DMS114 treated with DMSO at 0.1 percent for 48 hours (cell line): Measurements from ENCODE around the gene PLA2G12B.

Experiments
- DNase-seq: peaks from one replicate; lab custom pipeline; 2025; ENCODE audit not compliant: unreplicated experiment; lab: John Stamatoyannopoulos, UW

Gene PLA2G12B

DNA sequence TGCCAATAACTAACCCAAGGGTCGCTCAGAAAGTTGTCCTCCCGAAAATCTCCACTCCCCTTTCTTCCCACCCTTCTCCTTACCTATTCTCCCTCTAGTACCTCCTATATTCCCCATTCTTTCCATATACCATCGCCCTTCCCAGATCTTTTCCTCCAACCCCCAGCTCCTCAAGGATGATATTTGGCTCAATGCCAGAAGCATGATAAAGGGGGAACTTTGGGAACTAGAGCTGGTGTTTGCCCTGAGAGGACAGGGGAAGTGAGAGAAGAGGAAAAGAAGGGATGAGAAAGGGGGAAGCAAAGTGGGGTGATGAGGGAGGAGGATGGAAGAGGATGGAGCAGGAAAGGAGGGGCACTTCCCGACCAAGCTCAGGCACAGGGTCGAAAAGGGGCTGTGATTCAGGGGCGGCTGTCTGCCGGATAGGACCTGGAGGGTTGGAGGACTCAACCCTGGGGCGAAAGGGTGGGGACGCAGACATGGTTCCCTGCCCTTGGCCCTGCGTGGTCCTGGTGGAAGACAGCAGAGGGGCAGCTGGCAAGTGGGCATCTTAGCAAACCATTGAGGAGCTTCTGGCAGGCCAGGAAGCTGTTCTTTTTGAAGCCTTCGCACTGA lies 59.3 kb downstream of the PLA2G12B start:
- no peak for DNase-seq

DNA sequence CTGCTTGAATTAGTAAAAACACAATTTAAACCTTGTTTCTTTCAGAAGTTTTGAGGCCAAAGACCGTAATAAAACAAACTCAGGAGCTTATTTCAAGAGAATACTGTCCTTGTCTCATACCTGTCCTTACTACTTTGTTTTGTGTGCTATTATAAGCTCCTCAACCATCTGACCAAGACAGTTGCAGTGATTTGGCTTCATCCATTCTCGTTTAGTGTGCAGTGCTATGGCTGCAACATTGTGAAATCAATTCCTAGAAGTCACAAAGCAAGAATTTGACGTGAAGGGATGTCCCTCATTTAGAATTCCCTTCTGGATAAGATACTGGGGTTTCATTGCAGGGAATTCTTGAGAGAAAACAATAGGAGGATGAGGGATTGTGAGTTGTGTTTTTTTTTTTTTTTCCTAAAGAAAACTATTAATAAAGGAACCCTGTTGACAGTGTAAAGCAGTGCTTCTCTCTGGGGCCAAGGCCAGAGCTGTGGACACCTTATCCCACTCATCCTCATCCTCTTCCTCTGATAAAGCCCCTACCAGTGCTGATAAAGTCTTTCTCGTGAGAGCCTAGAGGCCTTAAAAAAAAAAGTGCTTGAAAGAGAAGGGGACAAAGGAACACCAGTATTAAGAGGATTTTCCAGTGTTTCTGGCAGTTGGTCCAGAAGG lies 61.3 kb downstream of the PLA2G12B start, which contains the start of gene OIT3:
Gene OIT3 (plus strand): TSS at position 604 of the 663 bp plus-strand sequence. CDS start 60 bp downstream, outside the sequence.
- no peak for DNase-seq

DNA sequence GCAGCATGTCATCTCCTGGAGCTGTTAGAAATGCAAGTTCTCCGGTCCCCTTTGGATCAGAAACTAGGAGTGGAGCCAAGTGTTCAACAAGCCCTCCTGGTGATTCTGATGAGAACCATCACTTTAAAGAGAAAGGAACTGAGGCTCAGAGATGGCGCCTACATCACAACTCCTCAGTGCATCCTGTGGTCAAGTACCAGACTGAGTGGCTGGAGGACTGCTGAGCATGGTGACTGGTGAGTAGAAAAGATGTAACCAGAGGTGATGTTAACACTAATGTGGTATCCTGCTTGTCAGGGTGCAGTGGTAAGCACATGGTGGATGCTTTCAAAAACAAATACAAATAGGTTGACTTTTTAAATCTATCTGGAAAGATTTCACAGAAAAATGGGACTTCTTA lies 64.5 kb downstream of the PLA2G12B start:
- DNase-seq = no peak

DNA sequence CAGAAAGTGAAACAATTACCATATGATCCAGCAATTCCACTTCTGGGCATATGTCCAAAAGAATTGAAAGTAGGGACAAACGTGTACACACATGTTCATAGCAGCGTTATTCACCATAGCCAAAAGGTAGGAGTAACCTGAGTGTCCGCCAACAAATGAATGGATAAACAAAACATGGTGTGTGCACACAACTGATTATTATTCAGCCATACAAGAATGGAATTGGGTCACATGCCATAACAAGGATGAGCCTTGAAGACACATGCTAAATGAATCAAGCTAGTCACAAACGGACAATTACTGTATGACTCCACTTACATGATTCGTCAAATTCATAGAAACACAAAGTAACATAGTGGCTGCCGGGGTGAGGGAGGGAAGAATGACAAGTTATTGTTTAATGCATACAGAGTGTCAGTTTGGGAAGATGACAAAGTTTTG lies 65.2 kb downstream of the PLA2G12B start:
- DNase-seq = no peak

DNA sequence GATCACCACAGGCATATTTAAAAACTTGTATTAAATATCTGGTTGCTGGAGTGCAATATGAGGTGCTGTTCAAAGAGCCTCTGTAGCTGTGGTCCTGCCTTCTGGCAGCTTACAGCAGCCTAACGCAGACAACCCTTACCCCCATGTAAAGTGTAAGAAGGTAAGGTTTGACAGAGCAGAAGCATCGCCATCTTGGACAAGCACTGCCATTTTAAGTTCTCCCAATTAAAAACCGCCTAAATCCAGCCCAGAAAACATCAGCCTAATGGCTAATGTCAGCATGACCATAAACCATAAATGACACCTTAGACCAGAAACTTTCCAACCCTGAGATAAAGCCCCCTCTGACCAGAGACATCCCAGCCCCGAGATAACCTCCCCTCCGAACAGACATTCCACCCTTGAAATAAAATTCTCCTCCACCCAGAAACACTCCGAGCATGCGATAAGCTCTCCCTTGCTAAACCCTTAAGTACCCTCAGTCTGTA lies 66.4 kb downstream of the PLA2G12B start:
- no peak for DNase-seq

DNA sequence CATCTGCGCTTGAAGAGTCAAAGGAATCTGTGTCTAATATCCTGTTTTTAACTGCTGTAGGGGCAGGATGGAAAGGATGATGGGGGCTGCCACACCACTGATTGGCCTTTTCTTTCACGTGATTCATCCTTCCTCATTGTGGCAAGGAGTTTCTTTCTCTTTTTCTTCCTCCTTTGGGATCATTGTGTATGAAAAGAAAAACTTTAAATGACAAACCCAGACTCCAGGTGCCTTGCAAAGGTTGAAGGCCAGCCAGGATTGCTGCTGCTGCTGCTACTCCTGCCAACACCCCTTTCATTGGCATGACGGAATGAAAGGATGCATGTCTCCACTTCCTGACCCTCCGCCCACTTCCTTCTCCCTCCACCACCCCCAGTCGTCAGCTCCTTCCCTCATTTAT lies 67.6 kb downstream of the PLA2G12B start:
- no peak for DNase-seq

DNA sequence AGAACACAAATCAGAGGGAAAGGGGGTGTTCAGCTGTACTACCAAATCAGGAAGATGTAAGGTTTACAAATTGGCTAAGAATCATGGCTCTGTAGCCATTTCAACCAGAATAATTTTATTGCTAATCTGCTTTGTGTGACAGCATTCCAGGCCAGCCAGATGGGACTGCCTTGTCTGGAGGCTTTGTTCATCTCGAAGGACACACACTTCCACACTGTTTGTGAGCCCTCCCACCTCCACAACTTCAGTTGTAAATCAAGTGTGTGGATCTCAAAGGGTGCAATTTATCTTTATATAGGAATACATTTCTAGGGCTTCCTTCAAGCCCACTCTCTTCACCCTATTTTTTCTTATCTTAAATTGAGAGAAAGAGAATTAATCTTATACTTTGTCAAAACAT lies 68.0 kb downstream of the PLA2G12B start:
- DNase-seq = no peak

DNA sequence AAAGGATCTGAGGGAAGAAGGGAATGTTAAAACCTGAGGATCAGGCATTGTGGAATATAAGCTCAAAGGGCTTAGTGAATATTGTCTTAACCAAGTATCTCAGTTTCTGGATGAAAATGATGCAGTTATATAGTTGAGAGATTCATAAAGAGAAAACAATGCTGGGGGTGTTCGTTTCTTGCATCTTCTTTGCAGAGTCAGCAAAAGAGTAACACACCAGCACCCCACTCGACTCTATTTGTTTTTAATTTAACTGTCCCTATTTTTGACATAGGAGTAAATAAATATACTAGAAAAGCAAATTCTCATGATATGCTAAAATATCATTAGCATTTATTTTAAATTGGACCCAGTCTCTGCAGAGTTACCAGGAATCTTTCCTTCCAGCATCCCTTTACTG lies 68.7 kb downstream of the PLA2G12B start:
- DNase-seq = no peak
